GM12865 (cell line): Measurements from ENCODE around the gene ITGAE.

ENCODE experiments used
- DNase-seq: peaks from one replicate; pipeline ENCODE4 v3.0.0; 2010; ENCODE audit warnings: low read depth
- H3K4me3 ChIP-seq: 2 replicates; pipeline ENCODE4 v1.5.1; 2011; ENCODE audit warnings: mild to moderate bottlenecking, low read depth, low read length, control low read depth
- CTCF ChIP-seq: IDR thresholded peaks from 2 replicates; pipeline ENCODE4 v1.5.1; 2011; ENCODE audit warnings: low read length, control low read depth, low read depth, inconsistent platforms; ENCODE audit not compliant: insufficient read depth; ENCODE audit errors: missing control alignments

ITGAE gene

GRCh38 chr17:3751836-3752235, 49.2 kb downstream of the ITGAE start:
- H3K4me3 ChIP-seq, result no peak overlapping the region
- no peak for DNase-seq
- TF ChIP-seq CTCF, result no peak

GRCh38 chr17:3750926-3751325, 50.1 kb downstream of the ITGAE start:
- DNase-seq, result peak; percentile 83
- no peak overlapping the region for H3K4me3 ChIP-seq
- TF ChIP-seq CTCF, result no peak

GRCh38 chr17:3750296-3750695, 50.7 kb downstream of the ITGAE start:
- DNase-seq, result no peak
- no peak for TF ChIP-seq CTCF
- no peak overlapping the region for H3K4me3 ChIP-seq

- no peak for DNase-seq
- TF ChIP-seq CTCF, result no peak
- H3K4me3 ChIP-seq, result no peak overlapping the region
These were observed 52.4 kb downstream of the ITGAE start for GRCh38 chr17:3748576-3748975.

- TF ChIP-seq CTCF, result no peak
- DNase-seq, result no peak
- no peak overlapping the region for H3K4me3 ChIP-seq
These were observed 53.2 kb downstream of the ITGAE start for GRCh38 chr17:3747805-3748204.

- no peak overlapping the region for H3K4me3 ChIP-seq
- DNase-seq, result no peak
- no peak for TF ChIP-seq CTCF
These were observed 55.9 kb downstream of the ITGAE start for GRCh38 chr17:3745071-3745470.

- TF ChIP-seq CTCF, result no peak
- no peak for DNase-seq
- no peak overlapping the region for H3K4me3 ChIP-seq
These were observed 57.0 kb downstream of the ITGAE start for GRCh38 chr17:3744014-3744413.
